OCI-LY3 (cell line): ENCODE measurements around the gene NKAIN4.
A peak's percentile ranks its signal among the peaks of the same experiment; 100 is the strongest.

Experiments
- H2AFZ ChIP-seq: fragments of 200-600, 300-600 bp; shearing (Covaris generic); 2 replicates; pipeline ENCODE4 v1.6.0; 2014; ENCODE audit warnings: antibody characterized with exemption, low read depth, low read length
- H3K27ac ChIP-seq: fragments of 200-600, 300-600 bp; sonication (generic); 2 replicates; pipeline ENCODE4 v1.5.1; 2014; ENCODE audit warnings: mild to moderate bottlenecking, low read length, moderate library complexity, mixed read lengths
- H3K27me3 ChIP-seq: fragments of 200-600, 300-600 bp; sonication (generic); 2 replicates; pipeline ENCODE4 v1.6.1; 2014; ENCODE audit warnings: low read depth, low read length, mixed read lengths
- H3K36me3 ChIP-seq: fragments of 200-600, 300-600 bp; sonication (generic); replicated peaks from 2 replicates; pipeline ENCODE3; 2014; ENCODE audit warnings: low read depth, low read length, mixed read lengths
- H3K4me1 ChIP-seq: fragments of 300-600, 200-600 bp; sonication (generic); 2 replicates; pipeline ENCODE4 v1.6.1; 2014; ENCODE audit warnings: low read length, mixed read lengths
- H3K4me2 ChIP-seq: fragments of 200-600, 300-600 bp; sonication (generic); 2 replicates; pipeline ENCODE4 v1.6.1; 2014; ENCODE audit warnings: low read length, mixed read lengths
- H3K4me3 ChIP-seq: fragments of 300-600, 200-600 bp; sonication (generic); 2 replicates; pipeline ENCODE4 v1.5.1; 2014; ENCODE audit warnings: antibody characterized with exemption, mild to moderate bottlenecking, low read length, moderate library complexity
- H3K79me2 ChIP-seq: fragments of 300-600, 200-600 bp; shearing (Covaris generic); 2 replicates; pipeline ENCODE4 v1.6.1; 2014; ENCODE audit warnings: mild to moderate bottlenecking, low read length, mixed read lengths
- H3K9ac ChIP-seq: fragments of 300-600, 200-600 bp; shearing (Covaris generic); 2 replicates; pipeline ENCODE4 v1.6.0; 2014; ENCODE audit warnings: mild to moderate bottlenecking, low read length, moderate library complexity
- H3K9me3 ChIP-seq: fragments of 200-600, 300-600 bp; shearing (Covaris generic); 2 replicates; pipeline ENCODE4 v1.6.1; 2014; ENCODE audit warnings: low read length, mixed read lengths; ENCODE audit not compliant: insufficient read depth
- H4K20me1 ChIP-seq: fragments of 200-600, 300-600 bp; sonication (generic); 2 replicates; pipeline ENCODE4 v1.6.1; 2016; ENCODE audit warnings: low read length, mixed read lengths; ENCODE audit not compliant: insufficient read depth
- CTCF ChIP-seq: fragments of 200-600, 300-600 bp; sonication (generic); IDR thresholded peaks from 2 replicates; pipeline ENCODE4 v1.5.1; 2014; ENCODE audit warnings: antibody characterized with exemption, low read length, low read depth
- EZH2phosphoT487 ChIP-seq: fragments of 200-600 bp; shearing (Covaris generic); IDR thresholded peaks from 2 replicates; pipeline ENCODE4 v1.6.1; 2018; ENCODE audit warnings: antibody characterized with exemption, mixed run types, low read depth

NKAIN4 gene

GRCh38 chr20:63276956-63277355 lies 22.7 kb upstream of the NKAIN4 start:
- Histone ChIP-seq H3K27me3 (no peaks in the 10 kb centered on the region), H3K36me3 (peaks cover 30% of the 10 kb centered on the region), H3K4me2 (no peak overlapping the region), H2AFZ (no peak overlapping the region), H3K27ac (no peak overlapping the region), H3K4me3 (no peak overlapping the region), H3K4me1 (peaks cover 9% of the 10 kb centered on the region), H3K9me3 (no peaks in the 10 kb centered on the region), H3K79me2 (peaks cover 51% of the 10 kb centered on the region), H3K9ac (no peak overlapping the region), H4K20me1 (peaks cover 33% of the 10 kb centered on the region)
- TF ChIP-seq EZH2phosphoT487 (no peak), CTCF (no peak)

GRCh38 chr20:63275825-63276224 lies 21.6 kb upstream of the NKAIN4 start:
- Histone ChIP-seq H3K4me1 (peaks cover 14% of the 10 kb centered on the region), H3K4me3 (no peak overlapping the region), H3K79me2 (peaks cover 51% of the 10 kb centered on the region), H3K9me3 (no peaks in the 10 kb centered on the region), H4K20me1 (peaks cover 30% of the 10 kb centered on the region), H3K9ac (no peak overlapping the region), H3K27me3 (no peaks in the 10 kb centered on the region), H3K27ac (no peak overlapping the region), H2AFZ (no peak overlapping the region), H3K4me2 (no peak overlapping the region), H3K36me3 (peaks cover 28% of the 10 kb centered on the region)
- TF ChIP-seq EZH2phosphoT487 (no peak), CTCF (no peak)

GRCh38 chr20:63274381-63275228 lies 20.3 kb upstream of the NKAIN4 start:
- Histone ChIP-seq H2AFZ (no peak overlapping the region), H4K20me1 (peaks cover 30% of the 10 kb centered on the region), H3K36me3 (peaks cover 26% of the 10 kb centered on the region), H3K27ac (no peak overlapping the region), H3K27me3 (no peaks in the 10 kb centered on the region), H3K4me1 (peaks cover 14% of the 10 kb centered on the region), H3K4me2 (peak overlapping the region; percentile 95), H3K79me2 (peaks cover 51% of the 10 kb centered on the region), H3K4me3 (no peak overlapping the region), H3K9me3 (no peaks in the 10 kb centered on the region), H3K9ac (no peak overlapping the region)
- TF ChIP-seq EZH2phosphoT487 (no peak), CTCF (no peak)

GRCh38 chr20:63273635-63274380 lies 19.5 kb upstream of the NKAIN4 start:
- H3K4me3 ChIP-seq, result peak overlapping the region; percentile 97
- no peaks in the 10 kb centered on the region for H3K27me3 ChIP-seq
- peak overlapping the region; percentile 95 for H3K4me2 ChIP-seq
- H3K9me3 ChIP-seq, result no peaks in the 10 kb centered on the region
- H3K27ac ChIP-seq, result peak overlapping the region; percentile 22
- H3K4me1 ChIP-seq, result peaks cover 14% of the 10 kb centered on the region
- TF ChIP-seq CTCF (no peak), EZH2phosphoT487 (no peak)
- H3K79me2 ChIP-seq, result peaks cover 51% of the 10 kb centered on the region
- peaks cover 22% of the 10 kb centered on the region for H3K36me3 ChIP-seq
- H2AFZ ChIP-seq, result no peak overlapping the region
- H4K20me1 ChIP-seq, result peaks cover 30% of the 10 kb centered on the region
- peak overlapping the region; percentile 92 for H3K9ac ChIP-seq
